Tibial artery (tissue), 4 donors: ENCODE data around the gene MYO10.

Source experiments
- DNase-seq, 2 donors: peaks; one replicate each; pipeline ENCODE4 v3.0.0-alpha.2; 2019
- H3K27ac ChIP-seq, 2 donors: fragments of 200-600 bp; sonication (generic) in 1 of 2; 1 replicate in 1 of 2; 2 replicates in 1 of 2; pipeline ENCODE4 v1.5.1; 2018 to 2019; ENCODE audit warnings: mild to moderate bottlenecking in 1 of 2
- H3K27me3 ChIP-seq, 2 donors: fragments of 200-600 bp; sonication (generic) in 1 of 2; one replicate each; pipeline versions ENCODE4 v1.5.1 to v1.6.0; 2016 to 2019
- H3K36me3 ChIP-seq, 3 donors: fragments of 200-600 bp; sonication (generic) in 2 of 3; one replicate each; pipeline ENCODE4 v1.5.1; 2016 to 2019; ENCODE audit warnings: mild to moderate bottlenecking in 2 of 3
- H3K4me1 ChIP-seq, 4 donors: fragments of 200-600 bp; sonication (generic) in 2 of 4; 1 replicate in 3 of 4; 2 replicates in 1 of 4; pipeline ENCODE4 v1.5.1; 2016 to 2019
- H3K4me3 ChIP-seq, 2 donors: fragments of 200-600 bp; sonication (generic) in 1 of 2; 1 replicate in 1 of 2; 2 replicates in 1 of 2; pipeline ENCODE4 v1.5.1; 2018 to 2019; ENCODE audit warnings: mild to moderate bottlenecking in 2 of 2
- H3K9me3 ChIP-seq, 3 donors: fragments of 200-600 bp; sonication (generic) in 1 of 3; one replicate each; pipeline ENCODE4 v1.5.1; 2016 to 2019
- CTCF ChIP-seq, 2 experiments: fragments of 200-600 bp in 1 of 2; fragments of 450-650 bp in 1 of 2; IDR thresholded peaks; one replicate each; pipeline ENCODE4 v1.5.1; 2017 to 2019; ENCODE audit warnings: antibody characterized with exemption in 2 of 2, mild to moderate bottlenecking in 1 of 2, moderate library complexity in 1 of 2
- intact Hi-C: fragments of 100-400 bp; cut with DNase I; formaldehyde crosslinking; loops from one replicate; pipeline ENCODE4 v1.15.0; 2023; ENCODE audit warnings: low total_unique reads

Gene MYO10

DNA sequence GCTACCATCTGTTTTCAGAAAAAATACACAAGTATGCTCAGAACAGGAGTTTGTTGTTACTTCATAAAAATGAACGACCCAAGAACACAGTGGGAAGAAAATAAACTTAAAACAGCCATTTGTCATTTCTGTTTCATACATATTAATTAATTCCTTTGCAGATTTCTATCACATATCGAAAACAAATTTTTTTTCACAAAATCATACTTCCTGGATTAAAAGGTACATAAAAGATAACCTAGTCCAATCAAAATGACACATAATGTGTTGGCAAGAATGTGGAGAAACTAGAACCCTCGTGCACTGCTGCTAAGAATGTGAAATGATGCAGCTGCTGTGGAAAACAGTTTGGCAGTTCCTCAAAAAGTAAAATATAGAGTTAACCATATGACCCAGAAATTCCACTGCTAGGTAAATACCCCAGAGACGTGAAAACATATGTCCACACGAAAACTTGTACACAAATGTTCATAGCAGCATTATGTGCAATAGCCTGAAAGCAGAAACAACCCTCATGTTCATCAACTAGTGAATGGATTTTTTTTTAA lies 46.0 kb downstream of the MYO10 start:
- Histone ChIP-seq H3K36me3 (no peaks in the 10 kb centered on the region), H3K4me1 (peaks cover 0 to 53% (median 35%) of the 10 kb centered on the region in 4 donors), H3K4me3 (no peak overlapping the region), H3K27me3 (no peaks in the 10 kb centered on the region), H3K27ac (peak overlapping the region in 1 of 2 donors; percentile 40), H3K9me3 (no peaks in the 10 kb centered on the region)
- no peak for TF ChIP-seq CTCF (IDR thresholded peaks at IDR 0.05)
- intact Hi-C loops: no loop called here
- DNase-seq: no peak

DNA sequence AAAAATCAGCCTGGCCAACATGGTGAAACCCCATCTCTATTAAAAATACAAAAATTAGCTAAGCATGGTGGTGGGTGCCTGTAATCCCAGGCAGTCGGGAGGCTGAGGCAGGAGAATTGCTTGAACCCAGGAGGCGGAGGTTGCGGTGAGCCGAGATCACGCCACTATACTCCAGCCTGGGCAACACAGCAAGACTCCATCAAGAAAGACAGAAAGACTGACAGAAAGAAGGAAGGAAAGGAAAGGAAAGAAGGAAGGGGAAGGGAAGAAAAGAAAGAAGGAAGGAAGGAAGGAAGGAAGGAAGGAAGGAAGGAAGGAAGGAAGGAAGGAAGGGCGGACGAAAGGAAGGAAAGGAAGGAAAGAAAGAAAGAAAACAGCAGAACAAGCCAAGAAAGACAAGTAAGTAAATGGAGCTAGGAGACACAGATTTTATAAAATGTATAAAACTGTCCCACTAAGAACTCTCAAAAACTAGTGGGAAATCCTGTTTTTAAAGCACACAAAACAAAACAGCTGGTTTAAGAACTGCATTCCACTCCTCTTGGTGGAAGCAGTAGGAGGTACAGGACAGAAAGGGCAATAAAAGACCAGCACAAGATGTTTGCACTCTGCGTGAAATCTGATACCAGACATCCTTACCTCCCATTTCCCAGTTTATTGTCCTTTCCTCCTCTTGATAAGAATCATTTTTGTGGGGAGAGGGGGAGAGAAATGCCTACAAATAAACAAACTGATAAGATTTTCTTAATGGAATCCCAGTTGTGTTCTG lies 46.7 kb downstream of the MYO10 start:
- Histone ChIP-seq H3K4me3 (no peak overlapping the region), H3K36me3 (no peaks in the 10 kb centered on the region), H3K27me3 (no peaks in the 10 kb centered on the region), H3K4me1 (peaks cover 0 to 60% (median 38%) of the 10 kb centered on the region in 4 donors), H3K27ac (peak overlapping the region; percentile 3 to 40), H3K9me3 (no peaks in the 10 kb centered on the region)
- DNase-seq: no peak
- intact Hi-C loops: no loop called here
- no peak for TF ChIP-seq CTCF (IDR thresholded peaks at IDR 0.05)

GRCh38 chr5:16888694-16889124 lies 47.4 kb downstream of the MYO10 start:
- no peak for TF ChIP-seq CTCF (IDR thresholded peaks at IDR 0.05)
- peaks cover 0 to 67% (median 42%) of the 10 kb centered on the region in 4 donors for H3K4me1 ChIP-seq
- H3K27me3 ChIP-seq: no peaks in the 10 kb centered on the region
- H3K4me3 ChIP-seq: no peak overlapping the region
- no peak for DNase-seq
- intact Hi-C loops: no loop called here
- no peaks in the 10 kb centered on the region for H3K9me3 ChIP-seq
- no peaks in the 10 kb centered on the region for H3K36me3 ChIP-seq
- peak overlapping the region; percentile 3 to 84 for H3K27ac ChIP-seq

DNA sequence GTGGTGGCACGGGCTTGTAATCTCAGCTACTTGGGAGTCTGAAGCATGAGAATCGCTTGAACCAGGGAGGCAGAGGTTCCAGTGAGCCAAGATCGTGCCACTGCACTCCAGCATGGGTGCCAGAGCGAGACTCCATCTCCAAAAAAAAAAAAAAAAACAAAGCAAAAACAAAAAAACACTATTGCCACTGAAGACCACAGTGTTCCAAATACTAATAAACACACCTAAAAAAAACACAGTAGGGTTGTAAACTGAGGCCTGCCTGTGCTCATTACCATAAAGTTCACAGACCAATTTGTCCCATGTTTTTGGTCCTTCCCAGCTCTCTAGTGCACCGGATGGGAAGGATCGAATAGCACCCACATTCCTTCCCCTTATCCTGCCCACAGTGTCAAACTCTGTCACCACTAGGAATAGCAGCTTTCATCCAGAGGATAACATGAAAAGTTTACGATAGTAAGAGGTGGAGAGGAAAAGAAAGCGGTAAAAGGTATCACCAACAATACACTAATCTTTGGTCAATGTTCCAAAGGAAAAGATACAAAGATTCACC lies 49.2 kb downstream of the MYO10 start:
- Histone ChIP-seq H3K4me3 (no peak overlapping the region), H3K27me3 (no peaks in the 10 kb centered on the region), H3K27ac (peak overlapping the region; percentile 82 to 84), H3K9me3 (no peaks in the 10 kb centered on the region), H3K36me3 (no peaks in the 10 kb centered on the region), H3K4me1 (peaks cover 0 to 84% (median 47%) of the 10 kb centered on the region in 4 donors)
- intact Hi-C loops: no loop called here
- no peak for DNase-seq
- no peak for TF ChIP-seq CTCF (IDR thresholded peaks at IDR 0.05)

- Histone ChIP-seq H3K4me3 (no peak overlapping the region), H3K27me3 (no peaks in the 10 kb centered on the region), H3K36me3 (no peaks in the 10 kb centered on the region), H3K4me1 (peaks cover 0 to 89% (median 49%) of the 10 kb centered on the region in 4 donors), H3K27ac (peak overlapping the region; percentile 82 to 84), H3K9me3 (no peaks in the 10 kb centered on the region)
- intact Hi-C loops: no loop called here
- no peak for TF ChIP-seq CTCF (IDR thresholded peaks at IDR 0.05)
- peak; percentile 75 to 88 for DNase-seq
Measured at GRCh38 chr5:16886366-16886736, 49.7 kb downstream of the MYO10 start.
